Subcutaneous preadipocyte (primary cell): Measurements from ENCODE around the gene INPP5A. TPM values are rescaled to one million over a fixed set of nuclear protein-coding genes. Genes with fewer than 3 reads are reported as not detected.

ENCODE experiments used
- total RNA-seq: library from RNA; depleted of rRNA; stranded (reverse); fragments of >200 nt; gene quantifications from 2 replicates; pipeline ENCODE4 v1.2.3, GENCODE V29; 2012

INPP5A gene, protein sequence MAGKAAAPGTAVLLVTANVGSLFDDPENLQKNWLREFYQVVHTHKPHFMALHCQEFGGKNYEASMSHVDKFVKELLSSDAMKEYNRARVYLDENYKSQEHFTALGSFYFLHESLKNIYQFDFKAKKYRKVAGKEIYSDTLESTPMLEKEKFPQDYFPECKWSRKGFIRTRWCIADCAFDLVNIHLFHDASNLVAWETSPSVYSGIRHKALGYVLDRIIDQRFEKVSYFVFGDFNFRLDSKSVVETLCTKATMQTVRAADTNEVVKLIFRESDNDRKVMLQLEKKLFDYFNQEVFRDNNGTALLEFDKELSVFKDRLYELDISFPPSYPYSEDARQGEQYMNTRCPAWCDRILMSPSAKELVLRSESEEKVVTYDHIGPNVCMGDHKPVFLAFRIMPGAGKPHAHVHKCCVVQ
- 22.4 and 24.0 TPM in 2 replicates for total RNA-seq

DNA sequence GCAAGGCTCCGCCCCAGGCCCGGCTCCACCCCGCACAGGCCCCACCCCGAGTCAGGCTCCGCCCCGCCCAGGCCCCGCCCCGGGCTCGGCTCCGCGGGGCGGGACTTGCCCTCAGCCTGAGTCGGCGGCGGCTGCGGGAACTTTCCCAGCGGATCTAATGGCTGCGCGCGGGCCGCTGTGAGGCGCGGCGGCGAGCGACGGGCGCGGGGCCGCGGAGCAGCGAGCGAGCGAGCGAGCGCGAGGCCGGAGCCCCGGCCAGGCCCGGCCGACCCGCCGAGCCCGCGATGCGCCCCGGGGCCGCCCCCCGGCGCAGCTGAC, at the start of gene INPP5A:
TSS of gene INPP5A (plus strand) at position 104 of the 318 bp plus-strand sequence. CDS start 310 bp downstream, outside the sequence.

GRCh38 chr10:132785723-132786475, 248.3 kb downstream of the INPP5A start, which contains the start of gene NKX6-2:
Gene NKX6-2, minus strand, starts transcription at chr10:132786147. Its CDS starts 199 bp downstream, at chr10:132785948.

Other genes with a start within 250 kb of the INPP5A start
- 10.7 and 13.9 TPM in 2 replicates for gene STK32C, start 229.8 kb upstream of the INPP5A start, total RNA-seq
- gene LRRC27, start 205.6 kb upstream of the INPP5A start, total RNA-seq: 7.8 and 9.6 TPM in 2 replicates
- 10.3 and 12.1 TPM in 2 replicates for gene PWWP2B, start 140.6 kb upstream of the INPP5A start, total RNA-seq
- gene NKX6-2, start 248.4 kb downstream of the INPP5A start, total RNA-seq: not detected in 2 replicates